Measurements from ENCODE around the gene HSF4. TPM values are rescaled to one million over a fixed set of nuclear protein-coding genes. Genes with fewer than 3 reads are reported as not detected.

The HSF4 gene
- total RNA-seq, 3 donors from 2014 or later (not counting 1 experiment from before 2014, with no cell fraction given), result 6.9 to 8.3 (median 7.3) TPM

DNA sequence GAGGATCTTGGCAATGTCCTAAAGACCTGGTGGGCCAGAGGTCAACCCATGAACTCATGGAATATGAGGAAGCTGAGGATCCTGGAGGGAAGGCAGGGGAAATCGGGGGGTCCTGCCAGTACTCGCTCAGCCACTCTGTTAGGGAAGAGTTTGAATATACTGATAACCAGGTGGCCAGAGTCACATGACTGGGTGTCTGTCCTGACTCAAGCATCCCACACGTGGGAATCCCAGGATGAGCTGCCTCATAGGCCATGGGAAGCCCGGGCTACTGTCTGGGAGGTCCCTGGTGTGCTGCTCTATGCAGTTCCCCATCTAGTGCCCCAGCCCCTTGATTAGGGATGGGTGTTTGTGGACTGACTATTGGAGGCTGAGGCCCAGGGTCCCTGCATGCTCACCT, 23.8 kb downstream of the HSF4 start:
- Mint-ChIP-seq H3K4me1 (peaks cover 17 to 32% of the 10 kb centered on the region in 2 donors), H3K36me3 (no peaks in the 10 kb centered on the region), H3K27ac (no peak overlapping the region), H3K27me3 (ENCODE audit: low read depth in 2 of 2) (peaks cover 0 to 5% of the 10 kb centered on the region in 2 donors), H3K4me3 (no peak overlapping the region), H3K9me3 (no peaks in the 10 kb centered on the region)
- Histone ChIP-seq H3K27me3 (ENCODE audit: control insufficient read depth, insufficient read depth, low read length) (peaks cover 2% of the 10 kb centered on the region), H3K9me3 (ENCODE audit: control insufficient read depth, insufficient read depth, low read length) (no peaks in the 10 kb centered on the region), H3K27ac (ENCODE audit: low read length) (no peak overlapping the region), H3K36me3 (ENCODE audit: control insufficient read depth, insufficient read depth, low read length) (no peaks in the 10 kb centered on the region), H3K4me1 (ENCODE audit: control insufficient read depth, insufficient read depth, low read length) (peaks cover 34% of the 10 kb centered on the region), H3K4me3 (ENCODE audit: low read length) (no peak overlapping the region)
- intact Hi-C loops (cut with micrococcal nuclease), result no loop called here
- ATAC-seq, result no peak
- TF ChIP-seq, protein P1, sequence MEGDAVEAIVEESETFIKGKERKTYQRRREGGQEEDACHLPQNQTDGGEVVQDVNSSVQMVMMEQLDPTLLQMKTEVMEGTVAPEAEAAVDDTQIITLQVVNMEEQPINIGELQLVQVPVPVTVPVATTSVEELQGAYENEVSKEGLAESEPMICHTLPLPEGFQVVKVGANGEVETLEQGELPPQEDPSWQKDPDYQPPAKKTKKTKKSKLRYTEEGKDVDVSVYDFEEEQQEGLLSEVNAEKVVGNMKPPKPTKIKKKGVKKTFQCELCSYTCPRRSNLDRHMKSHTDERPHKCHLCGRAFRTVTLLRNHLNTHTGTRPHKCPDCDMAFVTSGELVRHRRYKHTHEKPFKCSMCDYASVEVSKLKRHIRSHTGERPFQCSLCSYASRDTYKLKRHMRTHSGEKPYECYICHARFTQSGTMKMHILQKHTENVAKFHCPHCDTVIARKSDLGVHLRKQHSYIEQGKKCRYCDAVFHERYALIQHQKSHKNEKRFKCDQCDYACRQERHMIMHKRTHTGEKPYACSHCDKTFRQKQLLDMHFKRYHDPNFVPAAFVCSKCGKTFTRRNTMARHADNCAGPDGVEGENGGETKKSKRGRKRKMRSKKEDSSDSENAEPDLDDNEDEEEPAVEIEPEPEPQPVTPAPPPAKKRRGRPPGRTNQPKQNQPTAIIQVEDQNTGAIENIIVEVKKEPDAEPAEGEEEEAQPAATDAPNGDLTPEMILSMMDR (IDR thresholded peaks at IDR 0.05), result no peak
- WGBS (ENCODE audit: insufficient coverage), result 84% methylated on average over 4 of the region's 4 CpGs
- no peak for DNase-seq

DNA sequence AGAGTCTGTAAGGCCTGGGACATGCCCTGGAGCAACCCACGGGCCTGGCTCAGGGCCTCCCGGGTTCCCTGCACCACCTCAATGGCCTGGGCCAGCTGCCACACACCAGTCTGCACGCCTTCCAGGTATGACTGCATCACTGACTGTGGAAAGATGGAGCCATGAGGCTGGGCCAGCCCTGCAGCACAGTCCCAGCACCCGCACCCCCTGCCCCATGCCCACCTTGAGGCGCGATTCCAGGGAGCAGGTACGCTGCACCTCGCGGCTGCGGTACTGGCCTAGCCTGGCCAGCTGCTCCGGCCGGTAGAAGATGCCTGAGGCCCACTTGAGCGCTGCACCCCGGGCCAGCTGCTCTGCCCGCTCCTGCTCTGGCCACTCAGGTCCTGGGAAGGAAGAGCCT, 24.3 kb downstream of the HSF4 start:
- Mint-ChIP-seq H3K27me3 (ENCODE audit: low read depth in 2 of 2) (peaks cover 0 to 5% of the 10 kb centered on the region in 2 donors), H3K27ac (no peak overlapping the region), H3K4me1 (peaks cover 21 to 37% of the 10 kb centered on the region in 2 donors), H3K9me3 (no peaks in the 10 kb centered on the region), H3K36me3 (no peaks in the 10 kb centered on the region), H3K4me3 (no peak overlapping the region)
- no peak overlapping the region for H3K4me3 ChIP-seq (ENCODE audit: low read length)
- intact Hi-C loops (cut with micrococcal nuclease), result no loop called here
- DNase-seq (no peak), ATAC-seq (no peak)
- peaks cover 2% of the 10 kb centered on the region for H3K27me3 ChIP-seq (ENCODE audit: control insufficient read depth, insufficient read depth, low read length)
- H3K9me3 ChIP-seq (ENCODE audit: control insufficient read depth, insufficient read depth, low read length), result no peaks in the 10 kb centered on the region
- TF ChIP-seq, protein P1 (IDR thresholded peaks at IDR 0.05), result no peak
- H3K27ac ChIP-seq (ENCODE audit: low read length), result no peak overlapping the region
- WGBS (ENCODE audit: insufficient coverage), result 93% methylated on average over 15 of the region's 15 CpGs
- peaks cover 36% of the 10 kb centered on the region for H3K4me1 ChIP-seq (ENCODE audit: control insufficient read depth, insufficient read depth, low read length)
- H3K36me3 ChIP-seq (ENCODE audit: control insufficient read depth, insufficient read depth, low read length), result no peaks in the 10 kb centered on the region

DNA sequence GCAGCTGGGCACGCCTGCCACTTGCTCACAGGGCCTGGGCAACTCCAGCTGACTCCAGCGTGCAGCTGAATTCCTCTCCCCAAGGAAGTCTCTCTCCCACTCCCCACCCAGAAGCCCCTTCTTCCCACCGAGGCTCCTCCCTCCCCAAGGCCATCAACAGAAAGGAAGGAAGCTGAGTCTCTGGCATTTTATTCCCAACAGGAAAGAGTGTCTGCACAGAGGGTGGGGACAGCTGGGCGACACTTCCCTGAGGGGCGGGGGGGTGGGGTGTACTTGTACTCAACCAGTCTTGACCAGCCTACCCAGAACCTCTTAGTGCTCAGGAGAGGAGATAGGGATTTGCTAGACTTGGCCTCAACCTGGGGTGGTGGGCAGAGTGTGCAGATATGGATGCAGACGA, 25.5 kb downstream of the HSF4 start, which contains the start of gene EXOC3L1:
Gene EXOC3L1, minus strand, starts transcription at position 96 of the 400 bp plus-strand sequence. CDS start 460 bp downstream, outside the sequence.
- Histone ChIP-seq H3K27me3 (ENCODE audit: control insufficient read depth, insufficient read depth, low read length) (peaks cover 2% of the 10 kb centered on the region), H3K36me3 (ENCODE audit: control insufficient read depth, insufficient read depth, low read length) (peaks cover 9% of the 10 kb centered on the region), H3K27ac (ENCODE audit: low read length) (no peak within 1 kb of the TSS), H3K4me1 (ENCODE audit: control insufficient read depth, insufficient read depth, low read length) (peaks cover 32% of the 10 kb centered on the region), H3K4me3 (ENCODE audit: low read length) (no peak within 1 kb of the TSS), H3K9me3 (ENCODE audit: control insufficient read depth, insufficient read depth, low read length) (no peaks in the 10 kb centered on the region)
- peaks cover 24 to 42% of the 10 kb centered on the region in 2 donors for H3K4me1 Mint-ChIP-seq
- no peaks in the 10 kb centered on the region for H3K9me3 Mint-ChIP-seq
- ATAC-seq (no peak), DNase-seq (no peak)
- intact Hi-C loops (cut with micrococcal nuclease), result no loop called here
- peaks cover 0 to 5% of the 10 kb centered on the region in 2 donors for H3K27me3 Mint-ChIP-seq (ENCODE audit: low read depth in 2 of 2)
- 69% methylated on average over 6 of the region's 6 CpGs for WGBS (ENCODE audit: insufficient coverage)
- TF ChIP-seq, protein P1 (IDR thresholded peaks at IDR 0.05), result no peak
- no peak within 1 kb of the TSS for H3K27ac Mint-ChIP-seq
- no peaks in the 10 kb centered on the region for H3K36me3 Mint-ChIP-seq
- H3K4me3 Mint-ChIP-seq, result peak within 1 kb of the TSS; percentile 92

Measured in natural killer cell (primary cell).